GM20000 (cell line): ENCODE data around the gene PSMB2.
"Not testable (repeated sequence)": the region's sequence is repeated elsewhere in the genome, so short reads cannot be mapped to it uniquely, and the experiment has no call there.

Experiments used
- DNase-seq: peaks from one replicate; pipeline ENCODE4 v3.0.0; 2012; ENCODE audit warnings: low spot score
- TF ChIP-seq, protein P1 (sequence below): IDR thresholded peaks from 2 replicates; pipeline ENCODE4 v1.5.1; 2012; ENCODE audit warnings: mild to moderate bottlenecking, control low read depth; ENCODE audit errors: extremely low read depth, missing control alignments

The PSMB2 gene

GRCh38 chr1:35641233-35641866 is at the start of gene PSMB2:
TSS of gene PSMB2 (minus strand) at chr1:35641526. CDS start at chr1:35641432, 94 bp downstream.
- DNase-seq: peak; percentile 87
- TF ChIP-seq, protein P1, sequence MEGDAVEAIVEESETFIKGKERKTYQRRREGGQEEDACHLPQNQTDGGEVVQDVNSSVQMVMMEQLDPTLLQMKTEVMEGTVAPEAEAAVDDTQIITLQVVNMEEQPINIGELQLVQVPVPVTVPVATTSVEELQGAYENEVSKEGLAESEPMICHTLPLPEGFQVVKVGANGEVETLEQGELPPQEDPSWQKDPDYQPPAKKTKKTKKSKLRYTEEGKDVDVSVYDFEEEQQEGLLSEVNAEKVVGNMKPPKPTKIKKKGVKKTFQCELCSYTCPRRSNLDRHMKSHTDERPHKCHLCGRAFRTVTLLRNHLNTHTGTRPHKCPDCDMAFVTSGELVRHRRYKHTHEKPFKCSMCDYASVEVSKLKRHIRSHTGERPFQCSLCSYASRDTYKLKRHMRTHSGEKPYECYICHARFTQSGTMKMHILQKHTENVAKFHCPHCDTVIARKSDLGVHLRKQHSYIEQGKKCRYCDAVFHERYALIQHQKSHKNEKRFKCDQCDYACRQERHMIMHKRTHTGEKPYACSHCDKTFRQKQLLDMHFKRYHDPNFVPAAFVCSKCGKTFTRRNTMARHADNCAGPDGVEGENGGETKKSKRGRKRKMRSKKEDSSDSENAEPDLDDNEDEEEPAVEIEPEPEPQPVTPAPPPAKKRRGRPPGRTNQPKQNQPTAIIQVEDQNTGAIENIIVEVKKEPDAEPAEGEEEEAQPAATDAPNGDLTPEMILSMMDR: no peak

- TF ChIP-seq, protein P1: no peak
- DNase-seq: no peak
Observed at GRCh38 chr1:35691080-35691479, 49.8 kb upstream of the PSMB2 start.

DNA sequence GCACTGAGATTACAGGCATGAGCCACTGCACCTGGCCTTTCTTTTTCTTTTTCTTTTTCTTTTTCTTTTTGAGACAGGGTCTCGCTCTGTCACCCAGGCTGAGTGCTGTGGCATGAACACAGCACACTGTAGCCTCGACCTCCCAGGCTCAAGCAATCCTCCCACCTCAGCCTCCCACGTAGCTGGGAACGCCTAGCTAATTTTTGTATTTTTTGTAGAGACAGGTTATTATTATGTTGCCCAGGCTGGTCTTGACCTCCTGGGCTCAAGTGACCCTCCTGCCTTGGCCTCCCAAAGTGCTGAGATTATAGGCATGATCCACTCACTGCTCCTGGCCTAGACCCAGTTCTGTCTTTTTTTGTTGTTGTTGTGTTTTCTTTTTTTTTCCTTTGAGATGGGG is 48.8 kb upstream of the PSMB2 start:
- not testable (repeated sequence) for DNase-seq

DNA sequence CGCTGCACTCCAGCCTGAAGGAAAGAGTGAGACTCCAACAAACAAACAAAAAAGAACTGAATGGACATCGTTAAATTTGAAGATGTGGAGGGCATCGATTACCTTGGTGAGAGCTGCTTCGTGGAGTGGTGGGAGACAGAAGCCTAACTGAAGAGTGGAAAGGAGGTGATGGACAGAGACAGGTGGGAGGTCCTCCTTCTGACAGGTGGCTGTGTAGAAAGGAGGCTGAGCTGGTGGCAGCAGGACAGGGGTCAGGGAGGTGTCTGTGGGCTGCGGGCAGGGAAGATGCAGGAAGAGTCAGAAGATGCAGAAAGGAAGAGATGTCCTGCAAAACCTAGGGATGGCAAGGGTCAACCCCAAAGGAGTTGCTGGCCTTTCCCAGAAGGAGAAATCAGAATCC is 46.8 kb upstream of the PSMB2 start:
- TF ChIP-seq, protein P1: no peak
- no peak for DNase-seq

- TF ChIP-seq, protein P1: no peak
- peak; percentile 24 for DNase-seq
Observed at GRCh38 chr1:35683012-35683411, 41.7 kb upstream of the PSMB2 start.

- DNase-seq: no peak
- TF ChIP-seq, protein P1: no peak
Observed at GRCh38 chr1:35680271-35680670, 38.9 kb upstream of the PSMB2 start.

GRCh38 chr1:35675773-35676172 is 34.4 kb upstream of the PSMB2 start:
- DNase-seq: no peak

More at GRCh38 chr1:35675773-35676172, 34.4 kb upstream of the PSMB2 start:
- TF ChIP-seq, protein P1: no peak
